HG02885 (cell line): ENCODE results near the gene TM9SF2.
"Not testable (repeated sequence)": the region's sequence is repeated elsewhere in the genome, so short reads cannot be mapped to it uniquely, and the experiment has no call there.

Experiments used
- ATAC-seq: cut with Tn5 transposase; IDR thresholded peaks from one replicate; pipeline ENCODE4 v1.9.1; 2021; ENCODE audit warnings: mild to moderate bottlenecking; ENCODE audit not compliant: unreplicated experiment, poor library complexity

TM9SF2 gene

GRCh38 chr13:99528547-99528946 lies 27.3 kb downstream of the TM9SF2 start:
- ATAC-seq, result peak; percentile 62

GRCh38 chr13:99536023-99536422 lies 34.8 kb downstream of the TM9SF2 start:
- no peak for ATAC-seq

GRCh38 chr13:99540530-99540929 lies 39.3 kb downstream of the TM9SF2 start:
- no peak for ATAC-seq

- ATAC-seq, result peak; percentile 99
Observed at GRCh38 chr13:99542788-99543406, 41.6 kb downstream of the TM9SF2 start.

GRCh38 chr13:99545361-99545760 lies 44.1 kb downstream of the TM9SF2 start:
- ATAC-seq, result no peak

- no peak for ATAC-seq
Observed at GRCh38 chr13:99545979-99546378, 44.7 kb downstream of the TM9SF2 start.

GRCh38 chr13:99546878-99547277 lies 45.6 kb downstream of the TM9SF2 start:
- ATAC-seq, result no peak

GRCh38 chr13:99548448-99548847 lies 47.2 kb downstream of the TM9SF2 start:
- peak; percentile 69 for ATAC-seq

GRCh38 chr13:99553033-99553432 lies 51.8 kb downstream of the TM9SF2 start:
- ATAC-seq, result no peak

GRCh38 chr13:99555149-99555548 lies 53.9 kb downstream of the TM9SF2 start:
- no peak for ATAC-seq

GRCh38 chr13:99556867-99557443 lies 55.7 kb downstream of the TM9SF2 start:
- ATAC-seq, result no peak

- no peak for ATAC-seq
Observed at GRCh38 chr13:99558570-99559180, 57.4 kb downstream of the TM9SF2 start.

- no peak for ATAC-seq
Observed at GRCh38 chr13:99559560-99559959, 58.3 kb downstream of the TM9SF2 start.

GRCh38 chr13:99563404-99563803 lies 62.1 kb downstream of the TM9SF2 start:
- ATAC-seq, result no peak

- no peak for ATAC-seq
Observed at GRCh38 chr13:99564386-99564785, 63.1 kb downstream of the TM9SF2 start.

GRCh38 chr13:99565478-99566124 lies 64.3 kb downstream of the TM9SF2 start:
- ATAC-seq, result no peak

GRCh38 chr13:99566125-99567083 lies 65.1 kb downstream of the TM9SF2 start:
- no peak for ATAC-seq

- not testable (repeated sequence) for ATAC-seq
Observed at GRCh38 chr13:99568901-99569300, 67.6 kb downstream of the TM9SF2 start.

GRCh38 chr13:99572131-99572530 lies 70.9 kb downstream of the TM9SF2 start:
- ATAC-seq, result no peak

- ATAC-seq, result no peak
Observed at GRCh38 chr13:99572921-99573320, 71.6 kb downstream of the TM9SF2 start.
